ENCODE results near the gene XRCC1.

GRCh38 chr19:43620061-43621001, 45.0 kb upstream of the XRCC1 start:
- TF ChIP-seq REST (IDR thresholded peaks at IDR 0.05; ENCODE audit: low read depth, low read length), result no peak
- TF ChIP-seq NFXL1 (IDR thresholded peaks at IDR 0.05; ENCODE audit: borderline replicate concordance), result no peak
- TF ChIP-seq GABPA (IDR thresholded peaks at IDR 0.05; ENCODE audit: low read depth), result no peak
- TF ChIP-seq USF1 (IDR thresholded peaks at IDR 0.05; ENCODE audit: borderline replicate concordance, extremely low read length, insufficient read depth, low read depth, low read length), result no peak
- TF ChIP-seq CTCF (IDR thresholded peaks at IDR 0.05 in 2 of 3, conservative IDR thresholded peaks at IDR 0.05 in 1 of 3; ENCODE audit: control insufficient read depth in 2 of 3, extremely low read depth in 1 of 3, insufficient read depth in 1 of 3, low read depth in 3 of 3, low read length in 3 of 3), result no peak
- TF ChIP-seq ZNF24 (IDR thresholded peaks at IDR 0.05), result no peak

Measured in GM12878 (cell line).